ENCODE measurements around the gene STAM. TPM values are rescaled to one million over a fixed set of nuclear protein-coding genes. Genes with fewer than 3 reads are reported as not detected.

STAM gene
- polyA plus RNA-seq, 1 of the 3 experiments (the other 2 are of a cell fraction), result 19.1 TPM

- no peak overlapping the region for H3K9ac ChIP-seq
- ChIA-PET POLR2A (no interaction called here), CTCF (interaction anchor here (1.1 kb wide), 1 partner anchor 25 kb away, joined by 3 read pairs; no protein-coding TSS in a partner anchor)
- H3K9me3 ChIP-seq, result no peaks in the 10 kb centered on the region
- H2AFZ ChIP-seq (ENCODE audit: low read depth), result no peak overlapping the region
- H4K20me1 ChIP-seq (ENCODE audit: insufficient read depth), result no peaks in the 10 kb centered on the region
- 95% methylated on average over 10 of the region's 10 CpGs for WGBS (ENCODE audit: low lambda C conversion rate)
- H3K27ac ChIP-seq (ENCODE audit: low read depth in 2 of 2, low read length in 1 of 2), result no peak overlapping the region; a peak in 1 of 4 replicates
- no peaks in the 10 kb centered on the region for H3K27me3 ChIP-seq (ENCODE audit: insufficient read depth)
- H3F3A ChIP-seq (replicated peaks; ENCODE audit: insufficient read depth), result peaks cover 6% of the 10 kb centered on the region
- no peak for TF ChIP-seq FOXM1 (IDR thresholded peaks at IDR 0.05; ENCODE audit: low read depth)
- no peak for TF ChIP-seq ELF1 (IDR thresholded peaks at IDR 0.05)
- TF ChIP-seq TCF12 (IDR thresholded peaks at IDR 0.05), result no peak
- no peak for TF ChIP-seq TAF1 (IDR thresholded peaks at IDR 0.05; ENCODE audit: borderline replicate concordance, low read depth, low read length)
- TF ChIP-seq USF1 (IDR thresholded peaks at IDR 0.05; ENCODE audit: borderline replicate concordance, low read depth), result no peak
- no peak for TF ChIP-seq NRF1 (IDR thresholded peaks at IDR 0.05; ENCODE audit: low read depth, low read length)
- no peak for TF ChIP-seq REST (IDR thresholded peaks at IDR 0.05; ENCODE audit: low read depth, low read length)
- no peak for TF ChIP-seq RAD21 (IDR thresholded peaks at IDR 0.05; ENCODE audit: low read length)
- TF ChIP-seq TEAD4 (IDR thresholded peaks at IDR 0.05; ENCODE audit: borderline replicate concordance, insufficient read depth), result no peak
- no peak for TF ChIP-seq MEF2A (IDR thresholded peaks at IDR 0.05; ENCODE audit: borderline replicate concordance, low read depth)
- TF ChIP-seq RCOR1 (IDR thresholded peaks at IDR 0.05; ENCODE audit: low read length), result no peak
- no peak for TF ChIP-seq SMC3 (IDR thresholded peaks at IDR 0.05; ENCODE audit: low read depth, low read length)
- no peak for TF ChIP-seq PBX3 (IDR thresholded peaks at IDR 0.05)
- TF ChIP-seq EZH2phosphoT487 (IDR thresholded peaks at IDR 0.05; ENCODE audit: borderline replicate concordance, low read depth), result no peak
- TF ChIP-seq EP300 (IDR thresholded peaks at IDR 0.05; ENCODE audit: borderline replicate concordance in 1 of 2, low read depth in 1 of 2, low read length in 1 of 2), result no peak
- TF ChIP-seq MXI1 (IDR thresholded peaks at IDR 0.05; ENCODE audit: low read depth, low read length), result no peak
- no peak for TF ChIP-seq NFIC (IDR thresholded peaks at IDR 0.05; ENCODE audit: borderline replicate concordance)
- no peak for TF ChIP-seq CTCF (IDR thresholded peaks at IDR 0.05)
- TF ChIP-seq RXRA (IDR thresholded peaks at IDR 0.05; ENCODE audit: borderline replicate concordance, low read depth), result no peak
- H3K9me2 ChIP-seq, result no peaks in the 10 kb centered on the region
- no peak for DNase-seq
- peaks cover 0 to 2% of the 10 kb centered on the region in 2 experiments; a peak in 1 of 4 replicates for H3K4me1 ChIP-seq (ENCODE audit: control insufficient read depth in 1 of 2, insufficient read depth in 2 of 2, low read depth in 1 of 2, low read length in 1 of 2)
- H3K4me2 ChIP-seq, result no peak overlapping the region
- H3K79me2 ChIP-seq (ENCODE audit: insufficient read depth), result no peaks in the 10 kb centered on the region
- H3K4me3 ChIP-seq (ENCODE audit: low read depth in 2 of 2, low read length in 1 of 2), result no peak overlapping the region
- peaks cover 52 to 62% of the 10 kb centered on the region in 2 experiments for H3K36me3 ChIP-seq (replicated peaks in 1 of 2; ENCODE audit: control insufficient read depth in 1 of 2, insufficient read depth in 2 of 2, low read length in 1 of 2)
These were observed 69.8 kb downstream of the STAM start for GRCh38 chr10:17713758-17714157.

Data from SK-N-SH (cell line).